HepG2 (cell line): ENCODE measurements around the gene IL3RA. TPM values are rescaled to one million over a fixed set of nuclear protein-coding genes. Genes with fewer than 3 reads are reported as not detected.

Experiments used
- ATAC-seq: fragments of 200-7000 bp; cut with Tn5 transposase; 3 replicates; pipeline ENCODE4 v1.9.1; 2020; ENCODE audit warnings: mild to moderate bottlenecking, moderate library complexity
- BruUV-seq: library from RNA; stranded (reverse); fragments of 400-500 nt; replicated peaks from 2 replicates; lab custom pipeline; 2021; lab: Mats Ljungman, UMichigan
- CTCF ChIA-PET: fragments of 300-600 bp; formaldehyde crosslinking; extraction: SDS; loops from one replicate; lab custom pipeline; 2021; ENCODE audit warnings: low total read pairs, inconsistent platforms, low intra/inter-chr PET ratio; lab: Yijun Ruan, JAX
- POLR2A ChIA-PET: fragments of 350-600 bp; sonication (Branson Sonifier 250); formaldehyde crosslinking; loops from one replicate; lab custom pipeline; 2020; ENCODE audit warnings: antibody characterized with exemption, inconsistent platforms; lab: Yijun Ruan, JAX
- DNase-seq: peaks from one replicate; pipeline ENCODE4 v3.0.0-alpha.2; 2015; ENCODE audit warnings: low spot score
- FAIRE-seq: peaks from 3 replicates; lab custom pipeline; 2011; peaks lifted over from hg19 to GRCh38; lab: Jason Lieb, UNC
- H2AFZ ChIP-seq: one replicate; pipeline ENCODE4 v1.6.1; 2011; ENCODE audit warnings: low read length, inconsistent platforms
- H3K27ac ChIP-seq: fragments of 300-600 bp; 3 replicates; pipeline ENCODE4 v1.8.0; 2011; ENCODE audit warnings: mixed run types, mild to moderate bottlenecking, mixed read lengths, low read length, inconsistent platforms; ENCODE audit not compliant: insufficient read depth; ENCODE audit errors: extremely low read length
- H3K27me3 ChIP-seq, 2 experiments: fragments of 200-600 bp in 1 of 2; 2 replicates in 1 of 2; 3 replicates in 1 of 2; pipeline versions ENCODE4 v1.6.0 to v1.8.0; 2011; ENCODE audit warnings: low read length in 2 of 2, mild to moderate bottlenecking in 2 of 2, moderate library complexity in 2 of 2, inconsistent platforms in 1 of 2; ENCODE audit not compliant: insufficient read depth in 2 of 2, control insufficient read depth in 1 of 2
- H3K36me3 ChIP-seq, 2 experiments: fragments of 200-600 bp in 1 of 2; replicated peaks in 1 of 2; 2 replicates in 1 of 2; 3 replicates in 1 of 2; pipeline versions ENCODE4 v1.5.1 to v1.8.0; 2011; ENCODE audit warnings: low read length in 2 of 2, inconsistent platforms in 1 of 2; ENCODE audit not compliant: insufficient read depth in 2 of 2, control insufficient read depth in 1 of 2
- H3K4me1 ChIP-seq: 2 replicates; pipeline ENCODE4 v1.5.1; 2012; ENCODE audit warnings: low read length, inconsistent platforms; ENCODE audit not compliant: insufficient read depth
- H3K4me2 ChIP-seq: 2 replicates; pipeline ENCODE4 v1.6.0; 2011; ENCODE audit warnings: low read depth, low read length, inconsistent platforms
- H3K4me3 ChIP-seq, 3 experiments: fragments of 200-600 bp in 1 of 3; sonication (generic), shearing (Covaris generic) in 1 of 3; replicated peaks in 1 of 3; 2 replicates each; pipeline ENCODE4 v1.5.1; 2011 to 2016; ENCODE audit warnings: low read length in 3 of 3, inconsistent platforms in 2 of 3, low read depth in 2 of 3, mild to moderate bottlenecking in 2 of 3, control low read depth in 1 of 3, mixed read lengths in 1 of 3; ENCODE audit not compliant: insufficient read depth in 1 of 3
- H3K79me2 ChIP-seq: one replicate; pipeline ENCODE4 v1.6.1; 2011; ENCODE audit warnings: low read length, inconsistent platforms; ENCODE audit not compliant: insufficient read depth
- H3K9ac ChIP-seq: 2 replicates; pipeline ENCODE4 v1.6.0; 2011; ENCODE audit warnings: mild to moderate bottlenecking, low read depth, low read length, inconsistent platforms; ENCODE audit not compliant: insufficient read depth
- H3K9me3 ChIP-seq: 2 replicates; pipeline ENCODE4 v1.5.1; 2012; ENCODE audit warnings: mild to moderate bottlenecking, low read length
- H4K20me1 ChIP-seq: 2 replicates; pipeline ENCODE4 v1.6.0; 2011; ENCODE audit warnings: inconsistent platforms, mild to moderate bottlenecking, low read length, moderate library complexity; ENCODE audit not compliant: insufficient read depth
- CREB1 ChIP-seq, 2 experiments: fragments of 450-650 bp in 1 of 2; IDR thresholded peaks; 2 replicates each; pipeline ENCODE4 v1.6.1; 2016 to 2017; ENCODE audit warnings: control low read depth in 1 of 2, mild to moderate bottlenecking in 1 of 2, missing compliant biosample characterization in 1 of 2, missing genetic modification characterization in 1 of 2
- WGBS: methylation state at CpG from one replicate; pipeline ENCODE4 v1.1.6; 2017; ENCODE audit warnings: low lambda C conversion rate; 5-methylcytosine and 5-hydroxymethylcytosine counted together
- in situ Hi-C: cut with HindIII; loops from 2 replicates; pipeline ENCODE4 v1.10.0; 2017; ENCODE audit warnings: low pct_unique_long_range_greater_than_20kb; ENCODE audit not compliant: extremely low pct_ligation_motif_present
- intact Hi-C: fragments of 100-400 bp; cut with micrococcal nuclease; formaldehyde crosslinking; loops from one replicate; pipeline ENCODE4 v1.10.0; 2022; ENCODE audit not compliant: unreplicated experiment
- polyA plus RNA-seq, 8 experiments: library from polyadenylated mRNA; depleted of rRNA in 3 of 8; stranded (reverse) in 7 of 8; unstranded in 1 of 8; fragments of >200 nt; fragmentation: Illumina TruSeq in 4 of 8; extraction: Trizol in 4 of 8; gene quantifications; 2 replicates each; pipeline versions ENCODE4 v1.2.1 to v1.2.3, GENCODE V29; 2011 to 2016; ENCODE audit warnings: low read depth in 4 of 8, missing spikeins in 1 of 8, mixed read lengths in 1 of 8; ENCODE audit not compliant: insufficient read depth in 1 of 8
- total RNA-seq, 5 experiments: library from RNA; depleted of rRNA; stranded (reverse); fragments of >200 nt; fragmentation: Illumina TruSeq; extraction: Trizol; gene quantifications; 2 replicates each; pipeline ENCODE4 v1.2.3, GENCODE V29; 2016; ENCODE audit warnings: low read depth in 1 of 5
- TF ChIP-seq, protein P1 (sequence below): sonication (generic); formaldehyde crosslinking; IDR thresholded peaks from 2 replicates; pipeline ENCODE4 v1.4.0; 2020; ENCODE audit warnings: missing genetic modification reagents

The IL3RA gene
- total and polyA plus RNA-seq, 2 of the 13 experiments (the other 11 are each of a cell fraction or from before 2014, with no cell fraction given) = not detected

DNA sequence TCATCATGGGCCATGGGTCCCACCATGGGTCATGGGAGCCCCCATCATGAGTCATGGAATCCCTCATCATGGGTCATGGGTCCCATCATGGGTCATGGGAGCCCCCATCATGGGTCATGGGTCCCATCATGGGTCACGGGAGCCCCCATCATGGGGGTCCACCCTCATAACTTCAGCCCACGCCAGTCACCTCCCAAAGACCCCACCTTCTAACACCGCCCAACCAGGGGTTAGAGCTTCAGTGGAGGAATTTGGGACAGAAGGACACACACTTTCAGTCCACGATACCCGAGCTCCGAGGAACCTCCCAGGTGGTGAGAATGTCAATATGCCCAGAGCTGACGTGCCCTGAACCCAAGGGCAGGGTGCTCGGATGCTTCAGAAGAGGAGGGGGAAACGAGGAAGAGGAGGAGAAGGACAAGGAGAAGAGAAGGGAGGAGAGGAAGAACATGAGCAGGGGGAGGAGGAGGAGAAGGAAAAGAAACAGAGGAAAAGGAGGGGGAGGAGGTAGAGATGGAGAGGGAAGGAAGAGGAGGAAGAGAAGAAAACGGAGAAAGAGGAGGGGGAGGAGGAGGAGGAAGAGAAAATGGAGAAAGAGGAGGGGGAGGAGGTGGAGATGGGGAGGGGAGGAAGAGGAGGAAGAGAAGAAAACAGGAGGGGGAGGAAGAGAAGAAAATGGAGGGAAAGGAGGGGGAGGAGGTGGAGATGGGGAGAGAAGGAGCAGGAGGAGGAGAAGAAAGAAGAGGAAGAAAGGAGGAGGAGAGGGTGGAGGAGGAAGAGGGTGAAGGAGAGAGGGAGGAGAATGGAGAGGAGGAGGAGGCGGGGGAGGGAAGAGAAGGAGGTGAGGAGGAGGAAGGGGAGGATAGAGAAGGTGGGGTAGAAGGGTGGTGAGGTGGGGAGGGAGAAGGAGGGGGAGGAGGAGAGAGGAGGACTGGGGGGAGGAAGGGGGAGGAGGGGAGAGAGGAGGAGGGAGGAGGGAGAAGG is 17.7 kb downstream of the IL3RA start:
- WGBS = 15% methylated on average over 9 of the region's 11 CpGs
- intact Hi-C loops = no loop called here
- TF ChIP-seq CREB1 (IDR thresholded peaks at IDR 0.05) = peak; percentile 45
- TF ChIP-seq CREB1 (CRISPR knock-in tag; IDR thresholded peaks at IDR 0.05) = no peak
- TF ChIP-seq, protein P1, sequence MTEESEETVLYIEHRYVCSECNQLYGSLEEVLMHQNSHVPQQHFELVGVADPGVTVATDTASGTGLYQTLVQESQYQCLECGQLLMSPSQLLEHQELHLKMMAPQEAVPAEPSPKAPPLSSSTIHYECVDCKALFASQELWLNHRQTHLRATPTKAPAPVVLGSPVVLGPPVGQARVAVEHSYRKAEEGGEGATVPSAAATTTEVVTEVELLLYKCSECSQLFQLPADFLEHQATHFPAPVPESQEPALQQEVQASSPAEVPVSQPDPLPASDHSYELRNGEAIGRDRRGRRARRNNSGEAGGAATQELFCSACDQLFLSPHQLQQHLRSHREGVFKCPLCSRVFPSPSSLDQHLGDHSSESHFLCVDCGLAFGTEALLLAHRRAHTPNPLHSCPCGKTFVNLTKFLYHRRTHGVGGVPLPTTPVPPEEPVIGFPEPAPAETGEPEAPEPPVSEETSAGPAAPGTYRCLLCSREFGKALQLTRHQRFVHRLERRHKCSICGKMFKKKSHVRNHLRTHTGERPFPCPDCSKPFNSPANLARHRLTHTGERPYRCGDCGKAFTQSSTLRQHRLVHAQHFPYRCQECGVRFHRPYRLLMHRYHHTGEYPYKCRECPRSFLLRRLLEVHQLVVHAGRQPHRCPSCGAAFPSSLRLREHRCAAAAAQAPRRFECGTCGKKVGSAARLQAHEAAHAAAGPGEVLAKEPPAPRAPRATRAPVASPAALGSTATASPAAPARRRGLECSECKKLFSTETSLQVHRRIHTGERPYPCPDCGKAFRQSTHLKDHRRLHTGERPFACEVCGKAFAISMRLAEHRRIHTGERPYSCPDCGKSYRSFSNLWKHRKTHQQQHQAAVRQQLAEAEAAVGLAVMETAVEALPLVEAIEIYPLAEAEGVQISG (CRISPR knock-in tag) = no peak
- TF ChIP-seq, all 625 proteins: peak for 1
- Histone ChIP-seq H3K9me3 (peaks cover 9% of the 10 kb centered on the region; the same call in 1 of the 2 replicates), H4K20me1 (no peaks in the 10 kb centered on the region), H3K27me3 (no peaks in the 10 kb centered on the region), H2AFZ (no peak overlapping the region), H3K79me2 (no peaks in the 10 kb centered on the region), H3K4me1 (no peaks in the 10 kb centered on the region), H3K9ac (no peak overlapping the region), H3K4me3 (no peak overlapping the region), H3K27ac (no peak overlapping the region), H3K36me3 (no peaks in the 10 kb centered on the region), H3K4me2 (no peak overlapping the region)
- POLR2A ChIA-PET = no interaction called here
- ATAC-seq = no peak
- no peak for FAIRE-seq
- CTCF ChIA-PET = no interaction called here
- no peak for DNase-seq
- no TSS peak for BruUV-seq
- in situ Hi-C loops = no loop called here
